ENCODE measurements around the gene PRKCZ. TPM values are rescaled to one million over a fixed set of nuclear protein-coding genes. Genes with fewer than 3 reads are reported as not detected.

PRKCZ gene
- total RNA-seq, 1 donor from 2014 or later, result 17.9 TPM

- H3K27ac ChIP-seq, result no peak overlapping the region
- intact Hi-C loops (cut with DNase I), result no loop called here
- no peak overlapping the region for H3K4me3 ChIP-seq
- no peak for DNase-seq (ENCODE audit: extremely low spot score in 2 of 2)
- H3K36me3 ChIP-seq, result no peaks in the 10 kb centered on the region
- peaks cover 7% of the 10 kb centered on the region for H3K4me1 ChIP-seq
- H3K9me3 ChIP-seq, result no peaks in the 10 kb centered on the region
- H3K27me3 ChIP-seq, result peaks cover 4% of the 10 kb centered on the region
- TF ChIP-seq CTCF (IDR thresholded peaks at IDR 0.05), result no peak
- TF ChIP-seq POLR2AphosphoS5 (IDR thresholded peaks at IDR 0.05; ENCODE audit: insufficient read depth in 1 of 2, low read depth in 1 of 2), result no peak
- TF ChIP-seq POLR2A (IDR thresholded peaks at IDR 0.05), result no peak
These were observed 25.8 kb upstream of the PRKCZ start for GRCh38 chr1:2024451-2024850.

- no peak for TF ChIP-seq POLR2AphosphoS5 (IDR thresholded peaks at IDR 0.05; ENCODE audit: insufficient read depth in 1 of 2, low read depth in 1 of 2)
- no peak for TF ChIP-seq CTCF (IDR thresholded peaks at IDR 0.05)
- TF ChIP-seq POLR2A (IDR thresholded peaks at IDR 0.05), result no peak
- Histone ChIP-seq H3K4me3 (no peak overlapping the region), H3K27me3 (peaks cover under 1% of the 10 kb centered on the region), H3K36me3 (no peaks in the 10 kb centered on the region), H3K27ac (no peak overlapping the region), H3K4me1 (peaks cover 2% of the 10 kb centered on the region), H3K9me3 (no peaks in the 10 kb centered on the region)
- intact Hi-C loops (cut with DNase I), result no loop called here
- no peak for DNase-seq (ENCODE audit: extremely low spot score in 2 of 2)
These were observed 25.3 kb upstream of the PRKCZ start for GRCh38 chr1:2024887-2025286.

DNA sequence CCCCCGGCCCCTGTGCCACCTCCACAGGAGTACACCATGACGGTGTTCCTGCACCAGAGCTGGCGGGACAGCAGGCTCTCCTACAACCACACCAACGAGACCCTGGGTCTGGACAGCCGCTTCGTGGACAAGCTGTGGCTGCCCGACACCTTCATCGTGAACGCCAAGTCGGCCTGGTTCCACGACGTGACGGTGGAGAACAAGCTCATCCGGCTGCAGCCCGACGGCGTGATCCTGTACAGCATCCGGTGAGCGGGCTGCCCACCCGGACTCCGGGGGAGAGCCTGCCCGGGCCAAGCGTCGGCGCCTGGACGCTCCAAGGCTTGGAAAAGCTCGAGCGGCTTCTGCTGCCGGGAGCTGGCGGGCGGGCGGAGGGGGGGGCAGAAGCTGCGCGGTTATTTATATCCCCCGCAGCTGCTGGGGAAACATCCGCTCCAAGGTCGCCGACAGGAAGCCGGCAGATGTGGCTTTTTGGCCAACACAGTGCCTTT lies 24.7 kb upstream of the PRKCZ start:
- intact Hi-C loops (cut with DNase I), result no loop called here
- Histone ChIP-seq H3K36me3 (no peaks in the 10 kb centered on the region), H3K27ac (no peak overlapping the region), H3K4me3 (peak overlapping the region in 1 of 2 donors; percentile 33), H3K4me1 (no peaks in the 10 kb centered on the region), H3K27me3 (no peaks in the 10 kb centered on the region), H3K9me3 (no peaks in the 10 kb centered on the region)
- no peak for TF ChIP-seq CTCF (IDR thresholded peaks at IDR 0.05)
- no peak for TF ChIP-seq POLR2AphosphoS5 (IDR thresholded peaks at IDR 0.05; ENCODE audit: insufficient read depth in 1 of 2, low read depth in 1 of 2)
- TF ChIP-seq POLR2A (IDR thresholded peaks at IDR 0.05), result no peak
- DNase-seq (ENCODE audit: extremely low spot score in 2 of 2), result no peak

GRCh38 chr1:2027961-2028583 lies 22.1 kb upstream of the PRKCZ start:
- Histone ChIP-seq H3K9me3 (no peaks in the 10 kb centered on the region), H3K36me3 (no peaks in the 10 kb centered on the region), H3K4me1 (no peaks in the 10 kb centered on the region), H3K27me3 (no peaks in the 10 kb centered on the region), H3K4me3 (no peak overlapping the region), H3K27ac (no peak overlapping the region)
- TF ChIP-seq POLR2A (IDR thresholded peaks at IDR 0.05), result no peak
- TF ChIP-seq CTCF (IDR thresholded peaks at IDR 0.05), result no peak
- no peak for DNase-seq (ENCODE audit: extremely low spot score in 2 of 2)
- intact Hi-C loops (cut with DNase I), result no loop called here

DNA sequence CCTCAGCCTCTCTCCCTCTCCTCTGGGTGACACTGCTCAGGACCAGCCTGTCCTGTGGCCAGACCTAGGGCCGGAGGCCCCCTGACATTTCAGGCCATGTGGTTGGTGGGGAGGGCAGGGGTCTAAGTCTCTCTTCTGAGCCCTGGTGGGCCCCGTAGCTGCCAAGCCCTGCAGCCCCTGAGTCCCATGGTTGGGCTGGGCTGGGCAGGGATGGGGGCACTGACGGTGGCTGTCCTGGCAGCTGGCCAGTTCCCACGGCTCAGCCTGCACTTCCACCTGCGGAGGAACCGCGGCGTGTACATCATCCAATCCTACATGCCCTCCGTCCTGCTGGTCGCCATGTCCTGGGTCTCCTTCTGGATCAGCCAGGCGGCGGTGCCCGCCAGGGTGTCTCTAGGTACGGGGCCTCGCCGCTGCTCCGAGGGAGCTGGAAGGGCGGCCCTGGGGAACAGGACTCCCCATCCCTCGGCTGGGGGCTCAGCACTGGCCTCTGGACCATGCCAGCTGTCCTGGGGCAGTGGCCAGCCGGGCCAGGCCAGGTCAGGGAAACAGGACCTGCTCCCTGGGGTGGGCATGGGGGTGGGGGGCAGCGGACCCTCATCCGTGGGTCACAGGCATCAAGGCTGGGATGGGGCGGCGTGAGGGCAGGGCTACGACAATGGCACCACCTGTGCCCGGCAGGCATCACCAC lies 21.2 kb upstream of the PRKCZ start:
- Histone ChIP-seq H3K36me3 (no peaks in the 10 kb centered on the region), H3K4me3 (no peak overlapping the region), H3K27me3 (no peaks in the 10 kb centered on the region), H3K9me3 (no peaks in the 10 kb centered on the region), H3K4me1 (no peaks in the 10 kb centered on the region), H3K27ac (no peak overlapping the region)
- TF ChIP-seq CTCF (IDR thresholded peaks at IDR 0.05) (no peak), POLR2A (IDR thresholded peaks at IDR 0.05) (no peak), POLR2AphosphoS5 (IDR thresholded peaks at IDR 0.05; ENCODE audit: insufficient read depth in 1 of 2, low read depth in 1 of 2) (no peak)
- no peak for DNase-seq (ENCODE audit: extremely low spot score in 2 of 2)
- intact Hi-C loops (cut with DNase I), result no loop called here

Measured in vagina (tissue), 2 donors.